GM18861 (cell line): ENCODE measurements around the gene MYOT.

Experiments used
- ATAC-seq: cut with Tn5 transposase; IDR thresholded peaks from one replicate; pipeline ENCODE4 v1.9.1; 2021; ENCODE audit not compliant: unreplicated experiment

MYOT gene, protein sequence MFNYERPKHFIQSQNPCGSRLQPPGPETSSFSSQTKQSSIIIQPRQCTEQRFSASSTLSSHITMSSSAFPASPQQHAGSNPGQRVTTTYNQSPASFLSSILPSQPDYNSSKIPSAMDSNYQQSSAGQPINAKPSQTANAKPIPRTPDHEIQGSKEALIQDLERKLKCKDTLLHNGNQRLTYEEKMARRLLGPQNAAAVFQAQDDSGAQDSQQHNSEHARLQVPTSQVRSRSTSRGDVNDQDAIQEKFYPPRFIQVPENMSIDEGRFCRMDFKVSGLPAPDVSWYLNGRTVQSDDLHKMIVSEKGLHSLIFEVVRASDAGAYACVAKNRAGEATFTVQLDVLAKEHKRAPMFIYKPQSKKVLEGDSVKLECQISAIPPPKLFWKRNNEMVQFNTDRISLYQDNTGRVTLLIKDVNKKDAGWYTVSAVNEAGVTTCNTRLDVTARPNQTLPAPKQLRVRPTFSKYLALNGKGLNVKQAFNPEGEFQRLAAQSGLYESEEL

DNA sequence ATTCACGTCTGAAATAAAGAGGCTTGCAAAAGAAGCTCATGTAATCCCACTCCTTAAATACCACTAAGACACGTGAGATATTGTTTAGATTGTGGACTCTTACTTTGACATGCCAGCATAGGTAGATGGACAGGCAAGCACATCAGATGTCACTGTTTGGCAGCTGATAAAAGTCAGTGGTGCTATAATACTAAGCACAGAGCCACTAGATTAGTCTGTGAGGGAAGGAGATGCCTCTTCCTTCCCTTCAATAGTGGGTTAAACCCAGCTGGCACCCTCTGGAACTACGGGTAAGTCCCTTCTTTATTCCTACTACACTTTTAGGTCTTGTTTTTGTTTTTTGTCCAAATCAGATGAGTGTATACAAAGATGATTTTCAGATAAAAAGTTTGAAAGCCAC lies at the start of gene MYOT:
TSS of gene MYOT (plus strand) at position 197 of the 400 bp plus-strand sequence. CDS start 2,792 bp downstream, outside the sequence.
- ATAC-seq: no peak

DNA sequence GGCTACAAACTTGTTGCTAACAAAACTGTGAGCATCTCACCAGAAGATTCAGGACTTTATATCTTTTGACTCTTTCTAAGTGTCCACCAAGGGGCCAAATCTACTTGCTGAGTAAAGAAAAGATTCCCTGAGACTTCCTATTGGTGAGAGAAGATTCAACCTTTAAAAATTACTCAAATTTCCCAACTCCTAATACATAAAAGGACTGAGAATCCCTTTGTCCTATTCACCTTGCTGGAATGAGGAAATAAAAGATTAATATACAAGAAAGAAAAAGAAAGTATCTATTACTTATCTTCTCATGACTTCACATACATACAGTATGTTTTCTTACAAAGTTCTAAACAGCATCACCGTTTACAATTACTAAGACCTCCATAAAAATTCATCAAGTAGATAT lies 47.9 kb upstream of the MYOT start:
- no peak for ATAC-seq

DNA sequence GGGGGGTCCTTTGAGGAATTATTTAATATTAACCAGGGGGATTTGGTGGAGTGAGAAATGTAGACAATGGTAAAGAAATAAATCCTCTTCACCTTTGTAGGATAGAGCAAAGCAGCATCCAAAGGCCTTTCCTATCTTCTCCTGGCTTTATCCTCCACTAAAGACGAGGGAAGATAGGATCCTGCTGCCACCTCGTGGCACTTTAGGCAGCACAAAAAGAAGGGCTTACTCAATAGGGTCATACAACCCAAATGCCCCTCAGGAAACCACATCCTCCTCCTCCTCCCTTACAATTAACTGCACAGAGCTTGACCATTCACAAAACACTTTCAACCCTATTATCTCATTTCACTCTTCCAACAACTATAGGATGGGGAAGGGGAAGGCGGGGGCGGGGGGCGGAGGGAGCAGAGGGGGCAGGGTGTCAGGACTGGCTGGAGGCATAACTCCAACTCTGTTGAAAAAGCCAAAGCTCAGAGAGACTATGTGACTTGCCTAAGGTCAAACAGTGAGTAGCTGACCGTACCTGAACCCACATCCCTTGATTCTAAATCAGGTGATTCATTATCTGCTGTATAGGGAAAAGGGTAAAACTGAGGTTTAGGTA lies 45.4 kb upstream of the MYOT start:
- ATAC-seq: no peak

DNA sequence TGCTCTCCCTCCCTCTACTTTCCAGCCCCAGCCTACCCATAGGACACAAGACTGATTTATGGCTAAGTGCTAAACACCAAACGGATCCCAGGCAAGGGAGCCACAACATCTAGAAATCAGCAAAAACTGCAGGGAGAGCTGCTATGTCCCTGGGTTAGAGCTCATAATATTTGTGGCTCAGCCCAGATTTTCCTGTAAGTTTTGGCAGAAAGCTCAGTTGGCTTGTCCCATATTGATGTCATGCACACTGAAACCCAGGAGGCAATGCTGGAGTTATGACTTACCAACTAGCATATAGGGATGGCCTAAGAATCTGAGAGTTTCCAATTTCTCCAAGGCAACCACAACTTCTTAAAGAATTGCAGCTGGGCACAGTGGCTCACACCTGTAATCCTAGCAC lies 44.7 kb upstream of the MYOT start:
- no peak for ATAC-seq

DNA sequence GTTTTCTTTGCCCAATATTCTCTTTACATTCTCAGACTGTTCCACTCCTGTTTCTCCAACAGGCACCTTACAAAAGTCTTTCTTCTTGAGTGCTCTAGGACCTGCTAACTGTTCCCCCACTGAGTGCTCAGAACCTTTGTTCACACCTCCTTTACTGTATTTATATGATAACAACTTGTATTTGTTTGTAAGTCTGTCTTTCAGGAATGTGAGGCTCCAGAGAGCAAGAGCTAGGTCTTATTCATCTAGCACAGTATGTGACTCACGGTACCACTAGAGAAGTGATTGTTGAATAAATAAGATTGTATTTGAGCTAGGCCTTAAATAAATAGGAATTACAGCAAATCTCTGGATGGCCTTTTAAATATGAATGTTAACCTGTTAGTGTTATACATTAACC lies 42.5 kb upstream of the MYOT start:
- ATAC-seq: no peak

DNA sequence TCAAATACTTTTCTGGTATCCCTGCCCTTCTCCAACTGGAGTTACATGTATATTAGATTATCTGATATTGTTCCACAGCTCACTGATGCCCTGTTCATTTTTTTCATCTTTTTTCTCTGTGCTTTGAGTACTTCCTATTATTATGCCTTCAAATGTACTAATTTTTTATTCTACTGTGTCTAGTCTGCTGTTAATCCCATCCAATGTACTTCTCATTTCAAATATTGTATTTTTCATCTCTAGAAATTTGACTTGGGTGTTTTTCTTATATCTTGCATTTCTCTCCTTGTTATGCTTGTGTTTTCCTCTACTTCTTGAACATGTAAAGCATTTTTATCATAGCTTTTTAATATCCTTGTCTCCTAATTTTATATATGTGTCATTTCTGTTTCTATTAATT lies 41.6 kb upstream of the MYOT start:
- ATAC-seq: no peak

DNA sequence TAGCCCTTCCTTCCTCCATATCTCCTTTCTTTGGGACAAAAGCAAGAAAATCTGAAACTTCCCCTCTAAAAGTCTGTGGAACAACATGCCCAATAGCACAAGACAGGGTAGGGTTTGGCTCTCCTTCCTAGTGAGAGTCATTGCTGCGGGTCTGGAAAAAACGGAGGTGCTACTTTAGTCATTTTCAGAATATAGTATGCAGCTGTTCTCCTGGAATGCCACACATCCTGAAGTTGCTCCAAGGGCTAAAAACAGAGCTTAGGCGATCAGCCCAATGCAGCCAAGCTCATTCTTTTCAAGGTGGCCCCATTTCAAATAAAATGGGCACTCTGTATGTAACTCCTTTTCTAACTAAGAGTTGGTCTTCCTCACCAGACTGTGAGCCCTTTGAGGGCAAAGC lies 39.5 kb upstream of the MYOT start:
- no peak for ATAC-seq

DNA sequence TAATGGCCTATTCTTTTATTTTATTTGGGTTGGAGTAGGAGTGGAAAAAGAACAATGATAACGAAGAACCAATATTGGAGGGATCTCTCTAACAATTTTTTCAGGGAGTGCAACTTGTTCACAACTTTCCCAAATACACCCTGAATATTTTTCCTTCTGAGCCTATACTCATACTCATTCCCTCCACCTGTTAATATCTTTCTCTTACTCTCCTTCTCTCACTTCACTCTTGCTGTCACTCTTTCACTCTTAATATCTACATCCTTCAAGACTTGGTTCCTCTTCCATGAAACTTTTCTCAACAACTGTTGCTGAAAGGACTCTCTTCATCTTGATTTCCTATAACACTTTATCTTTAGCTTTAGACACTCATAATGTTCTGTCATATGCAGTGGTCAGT lies 39.0 kb upstream of the MYOT start:
- no peak for ATAC-seq

DNA sequence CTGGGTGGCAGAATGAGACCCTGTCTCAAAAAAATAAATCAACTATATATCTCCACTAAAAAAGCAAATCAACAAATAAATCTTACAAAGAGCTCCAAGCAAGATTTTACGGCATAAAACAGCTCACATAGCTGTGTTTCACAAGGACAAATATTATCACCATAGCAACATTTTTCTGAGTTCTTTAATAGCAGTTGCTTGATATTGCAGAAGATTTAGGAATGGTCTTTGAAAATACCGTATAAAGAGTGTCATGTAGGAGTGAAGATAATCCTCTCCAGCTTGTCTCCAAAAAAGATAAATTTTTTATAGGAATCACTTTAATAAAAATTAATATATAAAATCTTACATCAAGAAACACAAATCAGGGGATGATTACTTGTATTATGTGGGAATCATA lies 36.6 kb upstream of the MYOT start:
- ATAC-seq: no peak

DNA sequence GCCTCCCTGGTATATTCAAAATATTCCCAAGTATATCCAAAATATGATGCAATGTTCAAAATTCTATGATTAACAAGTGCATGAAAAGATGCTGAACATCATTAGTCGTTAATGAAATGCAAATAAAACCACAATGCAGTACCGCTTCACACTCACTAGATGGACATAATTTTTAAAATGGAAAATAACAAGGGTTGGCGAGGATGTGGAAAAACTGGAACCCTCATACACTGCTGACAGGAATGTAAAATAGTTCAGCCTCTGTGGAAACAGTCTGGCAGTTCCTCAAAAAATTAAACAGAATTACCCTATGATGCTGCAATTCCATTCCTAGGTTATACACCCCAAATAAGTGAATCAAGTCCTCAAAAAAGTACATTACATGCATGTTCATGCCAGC lies 36.1 kb upstream of the MYOT start:
- no peak for ATAC-seq

DNA sequence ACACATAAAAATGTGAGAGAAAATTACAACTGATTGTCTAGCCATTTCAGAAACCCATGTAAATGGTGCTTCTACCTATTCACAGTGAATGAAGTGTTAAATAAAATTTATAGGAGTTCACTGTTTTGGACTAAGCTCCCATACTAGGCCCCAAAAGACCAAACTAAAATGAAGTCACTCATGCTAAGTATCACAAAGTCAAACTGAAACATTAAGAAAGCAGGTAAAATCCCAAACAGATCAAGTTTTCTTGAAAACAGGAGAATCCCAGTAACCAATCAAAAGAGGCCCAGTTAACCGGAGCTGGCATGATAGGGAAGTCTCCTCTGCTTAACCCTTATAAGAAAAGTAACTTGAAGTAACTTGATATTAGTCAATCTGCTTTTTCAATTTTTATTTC lies 35.2 kb upstream of the MYOT start:
- ATAC-seq: no peak

DNA sequence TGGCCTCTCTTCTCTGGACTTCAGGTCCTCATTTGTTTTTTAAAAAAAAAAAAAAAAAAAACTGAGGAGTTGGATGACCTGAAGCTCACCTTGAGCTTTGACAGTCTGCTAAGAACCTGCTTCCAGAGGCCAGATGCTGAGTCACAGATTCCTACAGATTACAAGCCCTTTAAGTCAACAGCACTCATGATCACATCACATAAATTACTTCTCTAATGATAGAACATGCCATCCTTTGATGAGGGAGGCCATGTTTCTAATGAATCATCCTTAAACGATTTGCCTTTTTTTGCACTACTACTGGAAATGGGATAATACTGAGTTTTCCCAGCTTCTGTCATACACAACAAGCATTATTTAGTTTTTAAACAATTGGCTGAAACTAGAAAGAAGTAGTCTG lies 34.2 kb upstream of the MYOT start:
- no peak for ATAC-seq

DNA sequence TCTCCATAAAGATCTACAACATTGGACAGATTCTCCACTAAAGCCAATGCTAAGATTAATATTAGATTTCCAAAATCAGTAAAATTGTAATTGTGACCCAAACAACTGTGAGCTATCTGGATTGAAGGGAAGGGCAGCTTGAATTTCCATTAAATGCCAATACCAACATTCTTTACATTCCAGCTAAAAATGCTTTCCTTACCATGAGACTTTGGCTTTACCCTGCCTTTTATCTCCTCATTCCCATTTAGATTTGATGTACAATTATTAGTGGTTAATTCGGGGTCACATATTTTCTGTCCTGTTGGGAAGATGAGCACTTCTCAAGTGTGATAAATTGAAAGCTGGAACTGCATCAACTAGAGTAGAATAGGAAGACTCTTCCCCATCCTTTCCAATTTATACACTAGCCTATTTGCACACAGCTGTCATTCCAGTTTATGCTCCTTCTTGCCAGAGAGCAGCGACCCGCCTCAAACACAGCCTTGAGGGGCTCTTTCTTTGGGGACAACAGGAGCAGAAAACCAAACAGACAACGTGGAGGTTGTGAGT lies 33.1 kb upstream of the MYOT start:
- no peak for ATAC-seq

DNA sequence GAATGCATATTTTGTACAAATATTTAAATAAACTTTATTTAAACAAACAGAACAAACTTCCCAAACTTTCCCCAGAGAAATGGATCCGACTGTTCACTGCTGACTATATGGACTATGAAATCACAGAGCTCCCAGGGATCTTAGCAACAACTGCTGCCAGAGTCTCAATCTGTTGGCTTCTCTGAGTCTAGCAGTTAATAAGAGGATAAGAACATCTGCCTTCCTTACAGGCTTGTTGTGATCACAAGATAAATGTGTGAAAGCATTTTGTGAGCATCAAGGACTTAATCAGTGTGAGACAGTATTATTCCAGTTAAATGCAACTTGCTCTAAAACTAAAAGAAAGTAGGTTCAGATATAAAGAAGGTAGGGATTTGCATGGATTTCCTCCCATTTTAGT lies 31.4 kb upstream of the MYOT start:
- ATAC-seq: no peak

DNA sequence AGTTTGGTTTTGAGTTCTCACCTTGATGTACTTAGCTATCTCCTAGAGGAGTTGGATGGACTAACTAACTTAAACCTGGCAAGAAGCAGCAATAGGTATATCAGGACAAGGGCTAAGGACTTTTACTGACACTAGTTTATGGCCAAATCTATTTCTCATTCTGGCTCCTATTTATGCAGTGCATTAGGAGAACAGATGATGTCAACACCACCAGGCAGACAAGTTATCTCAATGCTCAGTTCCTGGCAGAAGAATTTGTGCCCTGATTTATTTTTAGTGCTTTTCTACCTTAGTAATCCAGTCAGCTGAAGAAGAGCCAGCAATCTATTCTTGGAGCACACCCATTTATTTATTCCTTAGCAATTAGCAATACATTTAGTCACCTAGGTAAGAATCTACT lies 30.7 kb upstream of the MYOT start:
- no peak for ATAC-seq

DNA sequence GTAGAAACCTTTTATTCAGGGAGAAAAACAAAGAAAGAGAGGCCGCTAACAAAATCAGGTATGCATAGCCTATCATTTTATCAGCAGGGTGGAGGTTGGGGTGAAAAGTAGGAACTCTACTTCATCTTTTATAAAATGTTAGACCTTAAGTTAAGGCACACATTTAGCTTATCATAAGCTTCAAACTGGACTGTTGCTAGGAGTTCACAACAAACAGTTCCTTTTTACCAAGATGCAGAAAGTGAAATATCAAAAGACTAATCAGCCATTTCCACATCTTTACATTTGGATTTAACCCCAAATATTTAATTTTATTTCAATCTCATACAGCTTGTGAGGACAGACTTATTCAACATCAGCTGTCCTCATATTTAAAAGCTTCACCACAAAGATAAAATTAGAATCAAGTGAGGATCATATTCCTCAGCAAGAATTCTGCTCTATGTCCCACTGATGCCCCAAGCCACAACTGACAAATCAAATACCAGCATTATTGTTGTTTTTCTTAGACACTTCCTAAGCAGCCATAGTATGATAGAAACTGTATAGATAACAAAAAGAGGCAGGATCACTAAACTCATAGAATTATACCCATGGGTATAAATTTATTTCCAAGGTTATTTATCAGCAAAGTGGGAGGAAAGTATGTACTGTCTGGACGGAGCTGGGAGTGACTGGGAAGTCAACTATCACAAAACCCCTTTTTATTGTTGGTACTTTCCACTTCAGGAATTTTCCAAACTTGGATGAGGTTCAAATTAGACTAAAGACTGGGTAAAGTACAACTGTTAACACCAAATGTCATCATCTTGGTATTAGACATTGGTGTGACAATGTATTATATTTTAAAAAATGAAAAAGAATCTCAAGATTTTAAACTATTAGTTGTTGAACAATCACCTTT lies 29.9 kb upstream of the MYOT start:
- no peak for ATAC-seq

DNA sequence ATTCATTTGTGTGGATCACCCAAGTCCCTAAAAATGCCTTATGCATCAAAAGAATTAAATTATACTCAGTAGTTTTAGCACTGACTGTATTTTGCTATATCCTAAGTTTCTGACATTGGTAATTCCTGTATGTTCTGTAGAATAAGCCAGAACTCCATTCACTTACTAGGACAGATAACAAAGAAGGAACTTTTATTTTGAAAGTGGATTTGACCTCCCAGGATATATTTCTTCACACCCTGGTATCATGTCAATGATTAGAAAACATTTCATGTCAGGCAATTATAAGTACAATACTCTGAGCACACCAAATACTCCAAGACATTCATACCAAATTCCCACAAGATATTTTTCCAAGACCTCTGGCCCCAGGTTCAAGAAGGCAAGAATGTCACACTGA lies 28.7 kb upstream of the MYOT start:
- ATAC-seq: no peak

DNA sequence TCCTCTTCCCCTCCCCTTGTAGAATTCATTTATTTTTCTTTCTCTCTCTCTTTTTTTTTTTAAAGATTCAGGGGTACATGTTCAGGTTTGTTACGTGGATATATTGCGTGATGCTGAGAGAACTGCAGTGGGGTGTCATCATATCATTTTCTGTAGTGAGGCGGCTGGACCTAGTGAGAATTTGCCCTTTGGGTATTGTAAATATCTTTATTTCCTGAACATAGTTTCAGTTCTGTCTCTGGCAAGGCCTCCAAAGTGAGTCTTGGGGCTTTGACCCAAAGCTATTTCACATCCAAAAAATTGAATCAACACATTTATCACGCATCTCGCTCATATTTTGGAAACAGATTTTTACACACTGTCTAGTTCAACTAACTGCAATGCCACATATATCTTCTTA lies 25.4 kb upstream of the MYOT start:
- ATAC-seq: no peak

DNA sequence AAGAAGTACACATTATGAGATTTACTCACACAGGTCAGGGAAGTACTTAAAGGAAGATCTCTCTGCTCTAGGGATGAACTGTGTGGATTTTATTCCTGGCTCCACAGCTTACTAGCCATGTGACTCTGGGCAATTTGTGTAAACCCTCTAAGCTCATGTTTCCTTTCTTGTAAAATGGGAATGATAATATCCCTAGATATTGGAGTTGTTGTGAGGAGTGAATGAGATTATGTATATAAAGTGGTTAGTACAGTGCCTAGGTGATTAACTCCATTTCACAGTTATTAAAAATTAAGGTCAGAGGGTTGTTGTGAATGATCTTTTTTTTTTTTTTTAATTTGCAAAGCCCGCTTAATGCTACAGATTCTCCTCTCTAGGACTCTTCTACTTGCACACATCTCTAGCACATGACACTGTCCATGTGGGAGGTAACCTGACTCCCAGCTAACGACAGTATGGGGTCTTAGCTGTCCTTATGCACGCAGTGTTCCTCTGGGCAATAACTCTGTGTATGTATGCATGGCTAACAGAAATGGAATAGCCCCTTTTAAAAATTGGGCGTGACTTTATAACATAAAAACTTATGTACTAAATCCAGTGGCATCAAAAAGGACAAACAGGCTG lies 23.9 kb upstream of the MYOT start:
- no peak for ATAC-seq

DNA sequence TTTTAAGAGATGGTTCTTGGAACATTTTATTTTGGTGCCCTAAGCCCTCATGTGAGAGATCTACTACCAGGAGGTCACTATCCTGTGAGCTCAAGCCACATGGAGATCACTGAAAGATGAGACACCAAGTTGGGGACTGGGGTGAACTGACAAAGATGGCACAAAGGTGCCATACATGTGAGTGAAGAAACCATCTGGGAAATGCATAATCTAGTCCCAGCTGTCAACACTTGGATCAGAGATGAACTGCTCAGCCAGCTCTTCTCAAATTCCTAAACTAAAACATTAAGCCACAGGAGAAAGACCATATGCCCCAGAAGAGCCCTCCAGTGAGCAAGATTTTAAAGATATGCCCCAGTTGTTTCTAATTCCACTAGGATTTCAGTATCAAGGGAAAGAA lies 22.2 kb upstream of the MYOT start:
- ATAC-seq: no peak

DNA sequence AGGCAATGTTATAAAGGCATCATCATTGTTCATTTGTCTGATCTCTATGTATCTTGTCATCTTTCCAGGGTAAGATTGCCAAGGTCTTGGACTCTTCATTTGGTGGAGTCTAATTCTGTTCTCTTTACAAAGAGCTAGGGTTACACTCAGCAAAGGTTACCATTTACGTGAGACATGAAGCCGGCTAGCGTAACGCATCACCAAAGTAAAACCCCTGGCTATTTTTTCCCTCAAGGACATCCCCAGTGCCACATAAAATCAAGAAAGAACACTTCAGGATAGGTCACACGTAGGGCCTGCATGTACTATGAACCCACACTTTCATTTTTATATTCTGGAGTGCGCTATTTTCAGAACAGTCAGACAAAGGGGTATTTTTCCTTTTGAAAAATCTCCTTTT lies 20.0 kb upstream of the MYOT start:
- ATAC-seq: no peak
